Measurements from ENCODE around the gene HDAC4. TPM values are rescaled to one million over a fixed set of nuclear protein-coding genes. Genes with fewer than 3 reads are reported as not detected.

The HDAC4 gene
- total and polyA plus RNA-seq, 9 of the 15 experiments (the other 6 are each of a cell fraction or from before 2014, with no cell fraction given) = 0.11 to 20.2 (median 4.0) TPM

- TF ChIP-seq CEBPG (CRISPR knock-in tag; IDR thresholded peaks at IDR 0.05) = no peak
- no peak for TF ChIP-seq CEBPG (tag; conservative IDR thresholded peaks at IDR 0.05 in 1 of 2, IDR thresholded peaks at IDR 0.05 in 1 of 2)
- no peak for TF ChIP-seq ZNF512 (tag; IDR thresholded peaks at IDR 0.05)
- TF ChIP-seq MCM2 (IDR thresholded peaks at IDR 0.05; ENCODE audit: low read depth) = no peak
- TF ChIP-seq, protein P1, sequence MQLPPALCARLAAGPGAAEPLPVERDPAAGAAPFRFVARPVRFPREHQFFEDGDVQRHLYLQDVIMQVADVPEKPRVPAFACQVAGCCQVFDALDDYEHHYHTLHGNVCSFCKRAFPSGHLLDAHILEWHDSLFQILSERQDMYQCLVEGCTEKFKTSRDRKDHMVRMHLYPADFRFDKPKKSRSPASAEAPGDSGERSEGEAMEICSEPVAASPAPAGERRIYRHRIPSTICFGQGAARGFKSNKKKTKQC (CRISPR knock-in tag; IDR thresholded peaks at IDR 0.05) = no peak
- TF ChIP-seq PCBP2 (IDR thresholded peaks at IDR 0.05; ENCODE audit: low read depth, low read length, poor library complexity, severe bottlenecking) = no peak
- TF ChIP-seq, protein P2, sequence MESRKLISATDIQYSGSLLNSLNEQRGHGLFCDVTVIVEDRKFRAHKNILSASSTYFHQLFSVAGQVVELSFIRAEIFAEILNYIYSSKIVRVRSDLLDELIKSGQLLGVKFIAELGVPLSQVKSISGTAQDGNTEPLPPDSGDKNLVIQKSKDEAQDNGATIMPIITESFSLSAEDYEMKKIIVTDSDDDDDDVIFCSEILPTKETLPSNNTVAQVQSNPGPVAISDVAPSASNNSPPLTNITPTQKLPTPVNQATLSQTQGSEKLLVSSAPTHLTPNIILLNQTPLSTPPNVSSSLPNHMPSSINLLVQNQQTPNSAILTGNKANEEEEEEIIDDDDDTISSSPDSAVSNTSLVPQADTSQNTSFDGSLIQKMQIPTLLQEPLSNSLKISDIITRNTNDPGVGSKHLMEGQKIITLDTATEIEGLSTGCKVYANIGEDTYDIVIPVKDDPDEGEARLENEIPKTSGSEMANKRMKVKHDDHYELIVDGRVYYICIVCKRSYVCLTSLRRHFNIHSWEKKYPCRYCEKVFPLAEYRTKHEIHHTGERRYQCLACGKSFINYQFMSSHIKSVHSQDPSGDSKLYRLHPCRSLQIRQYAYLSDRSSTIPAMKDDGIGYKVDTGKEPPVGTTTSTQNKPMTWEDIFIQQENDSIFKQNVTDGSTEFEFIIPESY (CRISPR knock-in tag; IDR thresholded peaks at IDR 0.05) = no peak
- TF ChIP-seq STAT5B (CRISPR knock-in tag; IDR thresholded peaks at IDR 0.05) = no peak
Measured at GRCh38 chr2:239001794-239002193, 399.0 kb downstream of the HDAC4 start (continued).
